Measurements from ENCODE around the gene EPHA4.

- no peak for TF ChIP-seq CTCF (IDR thresholded peaks at IDR 0.05)
- TF ChIP-seq ZFX (IDR thresholded peaks at IDR 0.05; ENCODE audit: borderline replicate concordance), result no peak
Measured at GRCh38 chr2:221588306-221588985, 16.3 kb upstream of the EPHA4 start.

All from 22Rv1 (cell line).